ENCODE data around the gene CNGA3.

CNGA3 gene

GRCh38 chr2:98374286-98374685, 28.0 kb downstream of the CNGA3 start:
- TF ChIP-seq CTCF (IDR thresholded peaks at IDR 0.05), result no peak

- no peak for TF ChIP-seq CTCF (IDR thresholded peaks at IDR 0.05)
Measured at GRCh38 chr2:98374958-98375570, 28.8 kb downstream of the CNGA3 start.

GRCh38 chr2:98376301-98376910, 30.1 kb downstream of the CNGA3 start:
- no peak for TF ChIP-seq CTCF (IDR thresholded peaks at IDR 0.05)

GRCh38 chr2:98376996-98377395, 30.7 kb downstream of the CNGA3 start:
- TF ChIP-seq CTCF (IDR thresholded peaks at IDR 0.05), result no peak

GRCh38 chr2:98377544-98377943, 31.3 kb downstream of the CNGA3 start:
- no peak for TF ChIP-seq CTCF (IDR thresholded peaks at IDR 0.05)

GRCh38 chr2:98378196-98378595, 31.9 kb downstream of the CNGA3 start:
- no peak for TF ChIP-seq CTCF (IDR thresholded peaks at IDR 0.05)

GRCh38 chr2:98378901-98379300, 32.6 kb downstream of the CNGA3 start:
- TF ChIP-seq CTCF (IDR thresholded peaks at IDR 0.05), result no peak

Measured in LNCAP (cell line).